ACHN (cell line): ENCODE data around the gene TRIM67.
A peak's percentile ranks its signal among the peaks of the same experiment; 100 is the strongest.

Source experiments
- DNase-seq: peaks from one replicate; pipeline ENCODE4 v3.0.0-alpha.2; 2015
- in situ Hi-C: cut with HindIII; loops from 2 replicates; pipeline ENCODE4 v1.10.0; 2017; ENCODE audit warnings: low sequenced_read_pairs, low pct_ligation_motif_present, low pct_unique_long_range_greater_than_20kb

Gene TRIM67

DNA sequence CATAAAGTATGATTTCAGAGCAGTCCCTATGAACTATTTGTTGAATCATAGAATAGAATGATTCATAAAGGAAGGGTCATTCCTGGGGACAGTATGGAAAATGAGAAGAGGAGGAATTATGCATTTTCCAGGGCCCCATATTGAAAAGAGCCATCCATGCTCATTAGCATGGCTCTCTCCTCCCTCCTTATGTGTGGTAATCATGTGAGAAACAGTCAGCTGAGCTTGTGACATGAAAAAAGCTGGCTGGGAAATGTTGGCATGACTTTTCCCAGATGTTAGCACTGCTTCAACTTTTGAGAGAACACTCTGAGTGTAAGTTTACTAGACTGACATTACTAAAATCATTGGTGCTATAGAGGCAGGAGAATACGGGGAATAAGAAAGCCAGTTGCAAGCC is 16.1 kb downstream of the TRIM67 start:
- in situ Hi-C loops, result no loop called here
- no peak for DNase-seq

DNA sequence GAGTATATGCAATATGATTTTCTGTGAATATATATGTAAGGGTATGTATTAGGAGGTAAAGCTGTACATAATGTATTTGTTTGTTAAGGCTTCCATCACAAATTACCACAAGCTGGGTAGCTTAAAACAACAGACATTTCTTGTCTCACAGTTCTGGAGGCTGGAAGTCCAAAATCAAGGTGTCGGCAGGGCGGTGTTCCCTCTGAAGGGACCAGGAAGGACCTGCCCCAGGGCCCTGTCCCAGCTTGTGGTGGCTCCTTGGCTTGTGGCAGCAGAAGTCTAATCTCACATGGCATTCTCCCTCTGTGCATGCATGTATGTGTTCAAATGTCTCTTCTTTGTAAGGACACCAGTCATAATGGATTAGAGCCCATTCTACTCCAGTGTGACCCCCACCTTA is 17.1 kb downstream of the TRIM67 start:
- no peak for DNase-seq
- in situ Hi-C loops, result no loop called here

- in situ Hi-C loops, result no loop called here
- DNase-seq, result no peak
These were observed 18.2 kb downstream of the TRIM67 start for GRCh38 chr1:231180034-231180433.

DNA sequence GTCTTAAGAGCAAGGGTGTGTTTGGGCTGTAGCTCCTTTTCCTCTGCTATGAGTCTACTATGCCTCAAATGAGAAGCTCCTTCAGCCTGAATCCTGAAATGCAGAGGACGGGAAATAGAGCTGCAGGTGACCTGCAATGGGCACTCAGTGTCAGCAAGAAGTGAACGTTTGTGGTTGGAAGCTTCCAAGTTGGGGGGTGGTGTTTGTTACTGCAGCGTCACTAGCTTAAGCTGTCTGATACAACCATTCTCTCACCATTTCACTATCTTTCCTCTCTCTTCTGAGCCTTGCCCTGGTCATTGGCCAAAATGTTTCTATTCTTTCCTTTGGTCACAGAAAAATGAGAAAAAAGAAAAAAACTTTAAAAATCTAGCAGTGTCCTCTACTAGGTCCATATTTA is 19.4 kb downstream of the TRIM67 start:
- in situ Hi-C loops, result no loop called here
- no peak for DNase-seq

DNA sequence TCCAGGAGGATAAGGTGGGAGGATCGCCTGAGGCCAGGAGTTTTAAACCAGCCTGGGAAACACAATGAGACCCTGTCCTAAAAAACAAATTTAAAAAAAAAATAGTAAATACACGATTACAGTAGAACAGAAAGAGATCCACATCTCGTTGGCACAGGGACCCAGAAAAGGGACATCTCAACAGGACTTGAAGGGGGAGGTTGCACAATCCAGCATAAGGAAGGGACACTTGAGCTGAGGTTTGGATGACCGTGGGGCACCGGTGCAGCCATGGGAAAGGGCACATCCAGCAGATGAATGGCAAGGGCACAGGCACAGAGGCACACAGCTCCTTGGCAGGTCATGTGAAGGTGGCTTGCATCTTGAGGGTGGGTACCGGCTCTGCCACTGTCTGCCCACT is 20.5 kb downstream of the TRIM67 start:
- DNase-seq, result no peak
- in situ Hi-C loops, result no loop called here

GRCh38 chr1:231183639-231184590 is 22.1 kb downstream of the TRIM67 start:
- DNase-seq, result no peak
- in situ Hi-C loops, result no loop called here

DNA sequence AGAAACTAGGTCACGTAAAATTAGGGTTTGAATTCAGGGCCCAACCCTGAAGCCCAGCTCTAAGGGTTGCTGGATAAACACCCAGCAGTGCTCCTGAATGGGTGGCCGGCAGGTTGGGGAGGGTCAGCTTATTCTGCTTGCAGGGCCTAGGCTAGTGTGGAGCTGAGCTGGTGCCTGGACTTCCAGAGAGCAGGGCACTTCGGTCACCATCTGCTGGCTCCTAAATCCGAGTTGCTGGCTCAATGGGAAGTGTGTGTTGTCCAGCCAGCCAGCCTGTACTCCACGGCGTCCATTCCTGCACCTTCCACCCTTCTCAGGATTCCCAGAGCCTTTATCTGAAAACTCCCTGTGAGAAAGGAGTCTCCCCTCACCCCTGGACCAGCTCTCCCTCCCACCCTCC is 23.0 kb downstream of the TRIM67 start:
- in situ Hi-C loops, result no loop called here

DNA sequence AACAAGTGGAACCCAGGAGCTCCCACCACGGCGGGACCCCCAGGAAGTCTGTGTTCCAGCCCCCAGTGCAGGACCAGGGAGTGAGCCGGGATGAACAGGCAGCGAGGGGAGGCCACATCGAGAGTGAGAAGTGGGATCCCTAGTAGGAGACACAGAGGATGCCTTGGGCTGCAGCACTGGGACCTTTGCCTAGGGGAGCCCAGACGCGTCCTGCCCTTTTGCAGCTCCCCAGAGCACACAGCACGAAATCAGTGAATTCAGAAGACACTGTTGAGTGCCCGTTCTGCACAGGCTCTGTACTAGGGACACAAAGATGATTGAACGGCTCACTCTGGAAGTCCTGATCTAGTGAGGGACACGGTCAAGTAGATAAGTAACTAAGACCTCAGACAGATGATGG is 23.5 kb downstream of the TRIM67 start:
- in situ Hi-C loops, result no loop called here
- DNase-seq, result no peak

More for the DNA sequence above, 23.0 kb downstream of the TRIM67 start:
- no peak for DNase-seq

DNA sequence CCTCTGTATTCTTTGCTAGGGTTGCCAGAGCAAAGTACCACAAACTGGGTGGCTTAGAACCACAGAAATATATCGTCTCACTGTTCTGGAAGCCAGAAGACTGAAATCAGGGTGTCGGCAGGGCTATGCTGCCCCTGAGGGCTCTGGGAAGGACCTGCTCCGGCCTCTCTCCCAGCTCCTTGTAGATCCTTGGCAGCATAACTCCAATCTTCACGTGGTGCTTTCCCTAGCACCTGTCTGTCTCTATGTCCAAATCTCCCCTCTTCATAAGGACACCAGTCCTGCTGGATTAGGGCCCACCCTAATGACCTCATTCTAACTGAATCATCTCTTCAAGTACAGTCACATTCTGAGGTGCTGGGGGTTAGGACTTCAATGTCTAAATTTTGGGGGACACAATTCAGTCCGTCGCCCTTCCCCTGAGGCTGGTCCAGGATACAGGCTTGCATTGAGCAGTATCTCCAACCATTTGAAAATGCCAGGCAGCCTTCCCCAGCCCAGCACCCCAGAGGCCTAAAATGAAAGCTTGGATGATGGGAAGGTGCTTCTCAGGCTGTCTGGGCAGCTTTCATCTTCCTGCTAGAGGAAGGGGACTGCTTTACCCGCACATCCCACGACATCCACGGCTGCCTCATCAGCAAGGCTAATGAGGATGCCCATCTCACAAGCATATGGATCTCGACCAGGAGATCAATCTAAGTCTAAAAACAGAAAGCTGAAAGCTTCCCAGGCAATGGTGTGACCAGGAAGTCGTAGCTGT is 24.7 kb downstream of the TRIM67 start:
- in situ Hi-C loops, result no loop called here
- DNase-seq, result no peak

DNA sequence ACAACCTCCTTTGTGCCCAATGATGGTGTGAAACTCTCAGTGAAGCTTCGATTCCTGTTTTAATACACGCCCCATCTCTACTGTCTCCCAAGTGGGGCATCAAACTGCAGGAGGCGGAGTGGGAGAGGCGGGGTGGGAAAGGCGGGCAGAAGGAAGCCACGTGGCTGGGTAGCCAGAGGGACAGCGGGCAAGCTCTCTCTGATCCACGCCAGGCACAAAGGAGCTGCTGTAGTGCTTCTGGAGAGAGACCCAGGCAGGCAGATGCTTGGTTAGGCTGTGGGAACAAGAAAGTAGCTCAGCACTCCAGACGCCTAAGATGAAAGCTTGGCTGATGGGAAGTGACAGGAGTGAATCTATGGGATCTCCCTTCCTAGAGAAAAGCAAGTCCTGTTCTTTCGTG is 25.7 kb downstream of the TRIM67 start:
- no peak for DNase-seq
- in situ Hi-C loops, result no loop called here

DNA sequence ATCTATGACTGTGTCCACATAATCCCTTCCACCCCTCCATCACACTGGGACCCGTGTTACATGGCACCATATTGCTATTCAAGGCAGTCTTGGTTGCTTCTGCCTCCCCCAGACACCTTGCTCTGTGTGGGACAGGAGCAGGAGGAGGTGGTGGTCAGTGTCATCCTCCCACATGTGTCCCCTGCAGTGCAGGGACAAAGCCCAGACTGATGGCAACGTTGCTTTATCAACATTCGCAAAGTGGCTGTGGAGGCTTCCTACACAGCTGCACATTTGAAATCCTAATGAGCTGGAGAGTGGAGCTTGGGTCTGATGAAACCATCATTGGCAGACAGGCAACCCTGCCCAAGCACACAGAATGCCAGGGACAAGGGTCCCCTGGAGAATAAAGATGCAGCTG is 26.2 kb downstream of the TRIM67 start:
- no peak for DNase-seq

DNA sequence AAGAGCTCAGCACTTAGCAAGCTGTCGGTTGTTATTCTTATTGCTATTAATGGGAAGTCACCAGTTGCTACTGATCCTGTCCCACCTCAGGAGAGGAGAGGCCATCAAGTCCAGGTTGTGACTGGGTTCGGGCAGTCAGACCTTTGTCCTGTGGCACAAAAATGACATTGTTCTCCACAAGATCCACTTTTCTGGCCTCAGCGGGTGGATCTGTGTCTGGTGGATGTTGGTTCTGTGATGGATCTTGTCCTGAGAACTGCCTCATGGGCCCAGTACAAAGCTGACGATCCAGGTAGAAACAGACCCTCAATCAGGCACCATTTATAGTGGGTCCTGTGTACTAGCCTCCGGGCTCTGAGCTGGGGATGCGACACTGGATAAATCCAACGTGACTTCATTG is 26.9 kb downstream of the TRIM67 start:
- in situ Hi-C loops, result no loop called here
- DNase-seq, result no peak

More for the DNA sequence above, 26.2 kb downstream of the TRIM67 start:
- in situ Hi-C loops, result no loop called here

- in situ Hi-C loops, result no loop called here
- DNase-seq, result no peak
These were observed 27.9 kb downstream of the TRIM67 start for GRCh38 chr1:231189683-231190270.

- in situ Hi-C loops, result no loop called here
- DNase-seq, result no peak
These were observed 28.6 kb downstream of the TRIM67 start for GRCh38 chr1:231190456-231190855.

DNA sequence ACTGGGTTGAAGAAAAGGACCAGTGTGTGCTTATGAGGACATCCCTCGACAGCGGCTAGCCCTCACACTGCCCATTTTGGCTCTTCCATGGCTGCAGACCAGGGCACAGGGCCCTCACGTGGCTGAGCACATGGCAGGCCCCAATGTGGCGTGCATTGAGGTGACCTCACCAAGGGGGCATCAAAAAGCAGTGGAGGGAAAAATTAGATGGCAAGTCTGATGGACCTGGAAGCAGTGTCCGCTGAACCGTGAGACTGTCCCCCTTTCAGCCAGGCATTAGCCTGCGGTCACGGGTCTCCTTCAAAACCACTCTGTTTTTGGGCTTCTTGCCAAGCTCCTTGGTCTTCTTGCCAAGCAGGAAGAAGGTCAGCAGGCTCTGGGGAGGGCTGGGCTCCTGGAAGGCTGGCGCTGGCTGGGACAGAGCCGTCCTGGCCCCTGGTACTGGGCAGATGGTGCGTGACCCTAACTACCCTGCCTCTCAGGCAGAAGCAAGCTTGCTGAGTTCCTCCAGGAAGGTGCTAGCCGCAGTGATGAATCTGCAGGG is 30.8 kb downstream of the TRIM67 start:
- DNase-seq, result peak; percentile 96
- in situ Hi-C loops, result no loop called here

- in situ Hi-C loops, result no loop called here
- peak; percentile 19 for DNase-seq
These were observed 32.0 kb downstream of the TRIM67 start for GRCh38 chr1:231193710-231194340.

DNA sequence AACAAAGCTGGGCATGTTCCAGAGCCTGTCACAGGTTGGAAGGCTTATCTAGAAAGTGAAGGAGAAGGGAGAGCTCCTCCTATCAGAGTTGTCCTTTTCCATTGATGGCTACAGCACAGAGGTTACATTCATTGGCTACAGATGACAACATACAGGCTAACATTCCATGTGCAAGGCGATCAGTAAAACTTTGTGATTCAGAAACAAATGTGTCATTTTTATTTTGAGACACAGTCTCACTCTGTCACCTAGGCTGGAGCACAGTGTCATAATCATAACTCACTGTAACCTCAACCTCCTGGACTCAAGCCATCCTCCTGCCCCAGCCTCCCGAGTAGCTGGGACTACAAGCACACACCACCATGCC is 32.6 kb downstream of the TRIM67 start:
- peak; percentile 9 for DNase-seq
- in situ Hi-C loops, result no loop called here

- DNase-seq, result peak; percentile 85
- in situ Hi-C loops, result no loop called here
These were observed 33.1 kb downstream of the TRIM67 start for GRCh38 chr1:231194843-231195516.
